Regular cardiac myocyte (primary cell): Measurements from ENCODE around the gene CDKL4. TPM values are rescaled to one million over a fixed set of nuclear protein-coding genes. Genes with fewer than 3 reads are reported as not detected.

ENCODE experiments used
- total RNA-seq: library from RNA; depleted of rRNA; stranded (reverse); fragments of >200 nt; gene quantifications from 2 replicates; pipeline ENCODE4 v1.2.3, GENCODE V29; 2014

CDKL4 gene
- 1.7 and 11.8 TPM in 2 replicates for total RNA-seq

GRCh38 chr2:39243469-39244123 lies at the start of gene CDKL4:
Gene CDKL4, minus strand, starts transcription at chr2:39243970.

Other genes starting within 250 kb of the CDKL4 start
- gene SOS1, start 122.9 kb downstream of the CDKL4 start, total RNA-seq = 7.9 and 8.5 TPM in 2 replicates
- gene MAP4K3, start 193.3 kb upstream of the CDKL4 start, total RNA-seq = 28.9 and 60.0 TPM in 2 replicates